GM12801 (cell line): ENCODE data around the gene ARSB.

Experiments used
- CTCF ChIP-seq: IDR thresholded peaks from one replicate; pipeline ENCODE4 v1.5.1; 2011; ENCODE audit warnings: control low read depth; ENCODE audit not compliant: insufficient read length; ENCODE audit errors: extremely low read depth

ARSB gene

GRCh38 chr5:79008362-79008761 is 23.3 kb upstream of the ARSB start:
- TF ChIP-seq CTCF: no peak

GRCh38 chr5:79007872-79008271 is 22.8 kb upstream of the ARSB start:
- TF ChIP-seq CTCF: no peak

GRCh38 chr5:79005936-79006631 is 21.0 kb upstream of the ARSB start:
- no peak for TF ChIP-seq CTCF

- TF ChIP-seq CTCF: no peak
Measured at GRCh38 chr5:79005151-79005550, 20.0 kb upstream of the ARSB start.

- no peak for TF ChIP-seq CTCF
Measured at GRCh38 chr5:79002374-79002773, 17.3 kb upstream of the ARSB start.

- TF ChIP-seq CTCF: no peak
Measured at GRCh38 chr5:79001471-79001870, 16.4 kb upstream of the ARSB start.

GRCh38 chr5:78997090-78997489 is 12.0 kb upstream of the ARSB start:
- no peak for TF ChIP-seq CTCF

GRCh38 chr5:78995521-78996007 is 10.5 kb upstream of the ARSB start:
- TF ChIP-seq CTCF: no peak
